Skeletal muscle tissue (tissue), 4 donors: ENCODE data around the gene NR5A2. TPM values are rescaled to one million over a fixed set of nuclear protein-coding genes. Genes with fewer than 3 reads are reported as not detected.

ENCODE experiments used
- H3K27ac ChIP-seq: one replicate; pipeline ENCODE4 v1.7.0; 2013; ENCODE audit warnings: mild to moderate bottlenecking, low read depth, low read length, inconsistent platforms
- H3K27me3 ChIP-seq, 3 donors: one replicate each; pipeline ENCODE4 v1.7.0; 2013; ENCODE audit warnings: low read length in 3 of 3; ENCODE audit not compliant: control insufficient read depth in 3 of 3, insufficient read depth in 3 of 3
- H3K36me3 ChIP-seq, 3 donors: one replicate each; pipeline ENCODE4 v1.7.0; 2013; ENCODE audit warnings: low read length in 3 of 3; ENCODE audit not compliant: control insufficient read depth in 3 of 3, insufficient read depth in 3 of 3
- H3K4me1 ChIP-seq, 3 donors: one replicate each; pipeline ENCODE4 v1.7.0; 2013; ENCODE audit warnings: low read length in 3 of 3, mild to moderate bottlenecking in 3 of 3; ENCODE audit not compliant: control insufficient read depth in 3 of 3, insufficient read depth in 3 of 3
- H3K4me3 ChIP-seq, 3 donors: one replicate each; pipeline ENCODE4 v1.7.0; 2013; ENCODE audit warnings: low read length in 3 of 3
- H3K9ac ChIP-seq, 3 donors: one replicate each; pipeline ENCODE4 v1.7.0; 2013; ENCODE audit warnings: low read length in 3 of 3, mild to moderate bottlenecking in 3 of 3, moderate library complexity in 2 of 3, low read depth in 1 of 3
- H3K9me3 ChIP-seq, 3 donors: one replicate each; pipeline ENCODE4 v1.7.0; 2013; ENCODE audit warnings: low read length in 3 of 3; ENCODE audit not compliant: control insufficient read depth in 3 of 3
- total RNA-seq: library from RNA; depleted of rRNA; stranded (reverse); fragments of >200 nt; gene quantifications from one replicate; pipeline ENCODE4 v1.2.3, GENCODE V29; 2014
- donor health status: Osteomylitis.

NR5A2 gene
- total RNA-seq, 1 donor from 2014 or later: 4.2 TPM

GRCh38 chr1:200021577-200022238, 5.8 kb upstream of the NR5A2 start:
- H3K9me3 ChIP-seq: no peaks in the 10 kb centered on the region
- no peak overlapping the region for H3K4me3 ChIP-seq
- H3K27me3 ChIP-seq: peaks cover 0 to 4% (median 3%) of the 10 kb centered on the region in 3 donors
- no peaks in the 10 kb centered on the region for H3K4me1 ChIP-seq
- H3K36me3 ChIP-seq: no peaks in the 10 kb centered on the region
- no peak overlapping the region for H3K9ac ChIP-seq
- H3K27ac ChIP-seq: no peak overlapping the region

GRCh38 chr1:200022239-200022804, 5.2 kb upstream of the NR5A2 start:
- Histone ChIP-seq H3K4me1 (no peaks in the 10 kb centered on the region), H3K27me3 (peaks cover 0 to 7% (median 6%) of the 10 kb centered on the region in 3 donors), H3K27ac (no peak overlapping the region), H3K9me3 (no peaks in the 10 kb centered on the region), H3K4me3 (no peak overlapping the region), H3K36me3 (no peaks in the 10 kb centered on the region), H3K9ac (no peak overlapping the region)

GRCh38 chr1:200028586-200029034, 1.1 kb downstream of the NR5A2 start:
- Histone ChIP-seq H3K9me3 (no peaks in the 10 kb centered on the region), H3K36me3 (no peaks in the 10 kb centered on the region), H3K9ac (peak overlapping the region in 2 of 3 donors; percentile 3 to 66), H3K27ac (peak overlapping the region; percentile 40), H3K4me1 (peaks cover 3 to 13% (median 8%) of the 10 kb centered on the region in 3 donors), H3K4me3 (peak overlapping the region; percentile 25 to 72 (median 56)), H3K27me3 (peaks cover 42 to 56% (median 48%) of the 10 kb centered on the region in 3 donors)

GRCh38 chr1:200029035-200029821, 1.7 kb downstream of the NR5A2 start:
- Histone ChIP-seq H3K27ac (peak overlapping the region; percentile 40), H3K27me3 (peaks cover 48 to 62% (median 54%) of the 10 kb centered on the region in 3 donors), H3K4me1 (peaks cover 3 to 13% (median 8%) of the 10 kb centered on the region in 3 donors)

GRCh38 chr1:200029822-200030152, 2.3 kb downstream of the NR5A2 start:
- Histone ChIP-seq H3K9ac (no peak overlapping the region), H3K27ac (no peak overlapping the region), H3K4me1 (peaks cover 3 to 13% (median 8%) of the 10 kb centered on the region in 3 donors), H3K27me3 (peaks cover 51 to 65% (median 57%) of the 10 kb centered on the region in 3 donors), H3K4me3 (peak overlapping the region in 2 of 3 donors; percentile 48 to 56), H3K9me3 (no peaks in the 10 kb centered on the region), H3K36me3 (no peaks in the 10 kb centered on the region)

More at GRCh38 chr1:200029035-200029821, 1.7 kb downstream of the NR5A2 start:
- Histone ChIP-seq H3K9me3 (no peaks in the 10 kb centered on the region), H3K36me3 (no peaks in the 10 kb centered on the region), H3K9ac (peak overlapping the region in 2 of 3 donors; percentile 3 to 66), H3K4me3 (peak overlapping the region; percentile 48 to 72 (median 56))

GRCh38 chr1:200030791-200031190, 3.3 kb downstream of the NR5A2 start:
- H3K36me3 ChIP-seq: no peaks in the 10 kb centered on the region
- no peak overlapping the region for H3K4me3 ChIP-seq
- no peak overlapping the region for H3K27ac ChIP-seq
- H3K9ac ChIP-seq: no peak overlapping the region
- H3K27me3 ChIP-seq: peaks cover 57 to 72% (median 67%) of the 10 kb centered on the region in 3 donors
- H3K4me1 ChIP-seq: peaks cover 7 to 19% (median 15%) of the 10 kb centered on the region in 3 donors
- H3K9me3 ChIP-seq: no peaks in the 10 kb centered on the region

- Histone ChIP-seq H3K4me3 (no peak overlapping the region), H3K36me3 (no peaks in the 10 kb centered on the region), H3K4me1 (peaks cover 9 to 22% (median 15%) of the 10 kb centered on the region in 3 donors), H3K9ac (no peak overlapping the region), H3K9me3 (no peaks in the 10 kb centered on the region), H3K27me3 (peaks cover 75 to 88% (median 82%) of the 10 kb centered on the region in 3 donors), H3K27ac (no peak overlapping the region)
Observed at GRCh38 chr1:200033511-200034261, 6.2 kb downstream of the NR5A2 start.

- H3K36me3 ChIP-seq: no peaks in the 10 kb centered on the region
- peaks cover 11 to 21% (median 11%) of the 10 kb centered on the region in 3 donors for H3K4me1 ChIP-seq
- peaks cover 75 to 88% (median 82%) of the 10 kb centered on the region in 3 donors for H3K27me3 ChIP-seq
- no peak overlapping the region for H3K27ac ChIP-seq
- no peak overlapping the region for H3K4me3 ChIP-seq
- H3K9ac ChIP-seq: no peak overlapping the region
- no peaks in the 10 kb centered on the region for H3K9me3 ChIP-seq
Observed at GRCh38 chr1:200034262-200034557, 6.7 kb downstream of the NR5A2 start.

- no peaks in the 10 kb centered on the region for H3K9me3 ChIP-seq
- H3K36me3 ChIP-seq: no peaks in the 10 kb centered on the region
- H3K27ac ChIP-seq: no peak overlapping the region
- H3K9ac ChIP-seq: no peak overlapping the region
- H3K4me1 ChIP-seq: peaks cover 11 to 22% (median 13%) of the 10 kb centered on the region in 3 donors
- H3K4me3 ChIP-seq: peak overlapping the region in 2 of 3 donors; percentile 15 to 44
- peaks cover 75 to 88% (median 81%) of the 10 kb centered on the region in 3 donors for H3K27me3 ChIP-seq
Observed at GRCh38 chr1:200034761-200035396, 7.4 kb downstream of the NR5A2 start.
